Fibroblast of lung (primary cell): ENCODE measurements around the gene MAEA. TPM values are rescaled to one million over a fixed set of nuclear protein-coding genes. Genes with fewer than 3 reads are reported as not detected.
A peak's percentile ranks its signal among the peaks of the same experiment; 100 is the strongest.

Source experiments
- DNase-seq, 2 donors: peaks; one replicate each; pipeline versions ENCODE4 v3.0.0 to v3.0.0-alpha.2; 2010; ENCODE audit warnings: low read depth in 2 of 2
- H2AFZ ChIP-seq: 2 replicates; pipeline ENCODE4 v1.5.1; 2012; ENCODE audit warnings: low read length, control low read depth, inconsistent platforms
- H3K27ac ChIP-seq: 2 replicates; pipeline ENCODE4 v1.5.1; 2011; ENCODE audit warnings: low read length, control low read depth; ENCODE audit not compliant: insufficient read depth
- H3K27me3 ChIP-seq: 2 replicates; pipeline ENCODE4 v1.5.1; 2011; ENCODE audit warnings: mild to moderate bottlenecking, low read length; ENCODE audit not compliant: control insufficient read depth, insufficient read depth
- H3K36me3 ChIP-seq: 2 replicates; pipeline ENCODE4 v1.5.1; 2011; ENCODE audit warnings: low read length; ENCODE audit not compliant: control insufficient read depth, insufficient read depth
- H3K4me1 ChIP-seq: 2 replicates; pipeline ENCODE4 v1.5.1; 2011; ENCODE audit warnings: low read length; ENCODE audit not compliant: control insufficient read depth, insufficient read depth; ENCODE audit errors: extremely low read depth
- H3K4me2 ChIP-seq: 2 replicates; pipeline ENCODE4 v1.5.1; 2011; ENCODE audit warnings: low read length, control low read depth; ENCODE audit not compliant: insufficient read depth; ENCODE audit errors: extremely low read depth
- H3K4me3 ChIP-seq, 4 experiments: fragments of 200-600 bp in 1 of 4; sonication (generic) in 1 of 4; replicated peaks in 1 of 4; 2 replicates each; pipeline ENCODE4 v1.5.1; 2011 to 2016; ENCODE audit warnings: low read length in 4 of 4, low read depth in 3 of 4, mild to moderate bottlenecking in 3 of 4, control low read depth in 2 of 4, inconsistent platforms in 1 of 4, mixed read lengths in 1 of 4; ENCODE audit not compliant: insufficient read depth in 1 of 4; ENCODE audit errors: control extremely low read depth in 1 of 4
- H3K79me2 ChIP-seq: 2 replicates; pipeline ENCODE4 v1.5.1; 2012; ENCODE audit warnings: mild to moderate bottlenecking, low read length, inconsistent platforms; ENCODE audit not compliant: control insufficient read depth, insufficient read depth
- H3K9ac ChIP-seq: 2 replicates; pipeline ENCODE4 v1.5.1; 2011; ENCODE audit warnings: mild to moderate bottlenecking, low read length, control low read depth; ENCODE audit not compliant: insufficient read depth
- H3K9me3 ChIP-seq: 2 replicates; pipeline ENCODE4 v1.5.1; 2012; ENCODE audit warnings: low read depth, low read length; ENCODE audit not compliant: control insufficient read depth, insufficient read depth
- H4K20me1 ChIP-seq: 2 replicates; pipeline ENCODE4 v1.5.1; 2011; ENCODE audit warnings: low read length; ENCODE audit not compliant: control insufficient read depth, insufficient read depth; ENCODE audit errors: extremely low read depth
- CTCF ChIP-seq, 2 donors: IDR thresholded peaks in 1 of 2; conservative IDR thresholded peaks in 1 of 2; 1 replicate in 1 of 2; 2 replicates in 1 of 2; pipeline ENCODE4 v1.5.1; 2011 to 2012; ENCODE audit warnings: low read length in 2 of 2, control low read depth in 1 of 2, inconsistent platforms in 1 of 2, low read depth in 1 of 2, mild to moderate bottlenecking in 1 of 2
- EZH2 ChIP-seq: IDR thresholded peaks from 2 replicates; pipeline ENCODE4 v1.5.1; 2012; ENCODE audit warnings: low read length, control low read depth, mild to moderate bottlenecking; ENCODE audit errors: missing control alignments
- polyA plus RNA-seq, 2 donors: library from polyadenylated mRNA; depleted of rRNA in 1 of 2; stranded (reverse) in 1 of 2; unstranded in 1 of 2; fragments of >200 nt; gene quantifications; 2 replicates each; pipeline ENCODE4 v1.2.1, GENCODE V29; 2011 to 2012; ENCODE audit warnings: missing spikeins in 1 of 2
- total RNA-seq: library from RNA; depleted of rRNA; stranded (reverse); fragments of >200 nt; gene quantifications from 2 replicates; pipeline ENCODE4 v1.2.1, GENCODE V29; 2014

The MAEA gene
- total and polyA plus RNA-seq, 2 donors (not counting 1 experiment from before 2014, with no cell fraction given), result 44.3 to 53.8 TPM

GRCh38 chr4:1276984-1277383, 12.7 kb upstream of the MAEA start:
- H3K4me3 ChIP-seq, result no peak overlapping the region
- no peak overlapping the region for H3K27ac ChIP-seq
- no peaks in the 10 kb centered on the region for H4K20me1 ChIP-seq
- DNase-seq, result no peak
- no peaks in the 10 kb centered on the region for H3K79me2 ChIP-seq
- no peak overlapping the region for H2AFZ ChIP-seq
- H3K9me3 ChIP-seq, result no peaks in the 10 kb centered on the region
- TF ChIP-seq EZH2 (no peak), CTCF (conservative IDR thresholded peaks at IDR 0.05 in 1 of 2, IDR thresholded peaks at IDR 0.05 in 1 of 2; ENCODE audit: low read depth in 1 of 2, low read length in 2 of 2) (no peak)
- no peaks in the 10 kb centered on the region for H3K36me3 ChIP-seq
- no peak overlapping the region for H3K9ac ChIP-seq
- no peak overlapping the region for H3K4me2 ChIP-seq
- H3K4me1 ChIP-seq, result no peaks in the 10 kb centered on the region
- H3K27me3 ChIP-seq, result no peaks in the 10 kb centered on the region

- H3K79me2 ChIP-seq, result no peaks in the 10 kb centered on the region
- TF ChIP-seq EZH2, result no peak
- no peak for TF ChIP-seq CTCF (conservative IDR thresholded peaks at IDR 0.05 in 1 of 2, IDR thresholded peaks at IDR 0.05 in 1 of 2; ENCODE audit: low read depth in 1 of 2, low read length in 2 of 2)
- H3K4me3 ChIP-seq, result no peak overlapping the region
- H3K9ac ChIP-seq, result no peak overlapping the region
- DNase-seq, result peak in 1 of 2 donors; percentile 29
- H4K20me1 ChIP-seq, result no peaks in the 10 kb centered on the region
- H3K4me1 ChIP-seq, result no peaks in the 10 kb centered on the region
- no peaks in the 10 kb centered on the region for H3K9me3 ChIP-seq
- no peak overlapping the region for H3K4me2 ChIP-seq
- no peak overlapping the region for H3K27ac ChIP-seq
- no peaks in the 10 kb centered on the region for H3K27me3 ChIP-seq
- no peaks in the 10 kb centered on the region for H3K36me3 ChIP-seq
- H2AFZ ChIP-seq, result no peak overlapping the region
Observed at GRCh38 chr4:1277667-1278665, 11.7 kb upstream of the MAEA start.

- no peaks in the 10 kb centered on the region for H3K27me3 ChIP-seq
- no peaks in the 10 kb centered on the region for H4K20me1 ChIP-seq
- no peak overlapping the region for H3K9ac ChIP-seq
- H3K9me3 ChIP-seq, result no peaks in the 10 kb centered on the region
- no peak overlapping the region for H3K27ac ChIP-seq
- H3K4me2 ChIP-seq, result no peak overlapping the region
- H3K4me3 ChIP-seq, result no peak overlapping the region
- TF ChIP-seq EZH2 (no peak), CTCF (conservative IDR thresholded peaks at IDR 0.05 in 1 of 2, IDR thresholded peaks at IDR 0.05 in 1 of 2; ENCODE audit: low read depth in 1 of 2, low read length in 2 of 2) (no peak)
- no peaks in the 10 kb centered on the region for H3K79me2 ChIP-seq
- no peak for DNase-seq
- no peaks in the 10 kb centered on the region for H3K4me1 ChIP-seq
- no peak overlapping the region for H2AFZ ChIP-seq
- H3K36me3 ChIP-seq, result no peaks in the 10 kb centered on the region
Observed at GRCh38 chr4:1279253-1279652, 10.4 kb upstream of the MAEA start.
